NCI-H2196 (cell line): Measurements from ENCODE around the gene SH3RF3.
"Not testable (repeated sequence)": the region's sequence is repeated elsewhere in the genome, so short reads cannot be mapped to it uniquely, and the experiment has no call there.

Experiments used
- DNase-seq: peaks from one replicate; lab custom pipeline; 2025; ENCODE audit not compliant: unreplicated experiment; lab: John Stamatoyannopoulos, UW

SH3RF3 gene

DNA sequence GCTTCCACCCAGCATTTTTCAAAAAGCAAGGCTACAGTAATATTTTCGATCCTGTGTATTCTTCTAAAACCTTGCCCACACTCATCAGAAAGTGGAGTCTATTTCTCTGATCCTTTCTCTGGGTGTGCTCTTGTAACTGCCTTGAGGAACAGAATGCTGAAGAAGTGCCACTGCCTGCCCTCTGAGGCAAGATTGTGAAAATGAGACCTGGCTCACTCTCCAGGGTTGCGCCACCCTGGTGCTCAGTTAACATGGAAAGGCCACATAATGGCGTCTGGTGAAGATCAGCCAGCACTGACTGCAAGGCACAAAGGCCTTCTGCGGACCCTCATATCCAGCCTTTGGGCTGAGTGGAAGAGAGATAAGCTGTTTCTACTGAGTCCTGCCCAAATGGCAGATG is 11.2 kb upstream of the SH3RF3 start:
- DNase-seq, result no peak

DNA sequence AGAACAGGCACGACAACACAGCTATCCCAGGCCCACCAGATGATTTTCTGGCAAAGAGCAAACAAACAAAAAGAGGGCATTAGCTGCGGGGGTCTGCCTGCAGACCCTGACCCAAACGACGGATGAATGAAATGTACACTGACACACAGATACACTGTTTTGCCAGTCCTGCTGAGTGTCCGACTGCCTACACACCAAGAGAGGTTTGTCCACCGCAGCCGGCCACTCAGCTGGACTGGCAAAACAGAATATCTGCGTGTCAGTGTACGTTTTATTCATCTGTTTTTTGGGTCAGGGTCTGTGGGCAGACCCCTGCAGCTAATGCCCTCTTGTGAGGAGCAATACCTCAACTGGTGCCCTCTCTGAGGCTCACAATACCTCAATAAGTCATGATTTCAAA is 10.7 kb upstream of the SH3RF3 start:
- DNase-seq, result no peak

DNA sequence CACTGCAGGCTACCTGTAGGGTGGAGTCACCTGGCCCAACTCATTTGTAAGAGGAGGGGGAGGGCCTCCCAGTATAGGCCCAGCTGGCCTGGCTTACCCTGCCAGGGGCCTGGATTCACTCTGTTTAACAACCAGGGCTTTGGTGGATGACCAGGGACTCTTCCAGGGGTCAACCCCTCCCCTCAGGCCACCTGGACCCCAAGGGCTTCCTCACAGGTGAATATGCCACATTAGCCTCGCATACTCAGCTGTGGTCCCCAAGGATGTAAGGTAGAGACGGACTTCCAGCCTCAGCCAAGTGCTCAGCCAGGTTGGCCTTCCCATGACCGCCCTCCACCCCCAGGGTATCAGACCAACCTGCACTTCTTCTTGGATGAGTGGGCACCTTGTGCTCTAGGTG is 8.8 kb upstream of the SH3RF3 start:
- DNase-seq, result no peak

DNA sequence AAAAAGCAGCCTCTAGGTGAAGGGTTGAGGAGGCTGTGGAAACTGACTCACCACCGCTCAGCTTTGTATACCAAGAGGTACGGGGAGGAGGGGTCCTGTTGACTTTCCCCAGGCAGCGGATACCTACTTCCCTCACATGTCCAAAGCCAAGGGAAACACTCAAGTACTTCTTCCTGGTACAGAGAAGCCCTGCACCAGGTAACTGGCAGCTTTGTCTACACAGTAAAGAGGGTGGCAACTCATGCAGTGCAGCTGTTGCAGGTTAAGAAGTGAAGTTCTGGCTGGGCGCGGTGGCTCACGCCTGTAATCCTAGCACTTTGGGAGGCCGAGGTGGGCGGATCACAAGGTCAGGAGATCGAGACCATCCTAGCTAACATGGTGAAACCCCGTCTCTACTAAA is 8.3 kb upstream of the SH3RF3 start:
- DNase-seq, result not testable (repeated sequence)

DNA sequence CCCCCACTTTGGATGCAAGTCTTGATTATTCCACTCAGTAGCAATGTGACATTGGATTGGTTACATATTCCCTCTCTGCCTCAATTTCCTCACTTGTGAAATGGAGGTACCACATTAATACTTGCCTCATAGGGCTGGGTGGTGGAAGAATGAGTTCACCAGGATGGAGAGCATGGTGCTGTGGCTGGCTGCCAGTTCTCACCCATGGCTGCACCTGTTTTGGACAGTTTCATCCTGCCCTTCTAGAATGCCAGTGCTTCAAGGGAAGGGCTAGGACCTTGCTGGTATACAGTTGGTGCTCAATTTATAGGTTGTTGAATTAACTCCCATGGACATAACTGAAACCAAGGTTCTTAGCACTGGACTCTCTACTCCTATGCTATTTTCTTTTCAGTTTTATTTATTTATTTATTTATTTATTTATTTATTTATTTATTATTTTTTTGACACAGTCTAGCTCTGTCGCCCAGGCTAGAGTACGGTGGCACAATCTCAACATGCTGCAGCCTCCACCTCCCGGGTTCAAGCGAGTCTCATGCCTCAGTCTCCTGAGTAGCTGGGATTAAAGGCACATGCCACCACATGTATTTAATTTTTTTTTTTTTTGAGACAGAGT is 5.3 kb upstream of the SH3RF3 start:
- DNase-seq, result no peak

DNA sequence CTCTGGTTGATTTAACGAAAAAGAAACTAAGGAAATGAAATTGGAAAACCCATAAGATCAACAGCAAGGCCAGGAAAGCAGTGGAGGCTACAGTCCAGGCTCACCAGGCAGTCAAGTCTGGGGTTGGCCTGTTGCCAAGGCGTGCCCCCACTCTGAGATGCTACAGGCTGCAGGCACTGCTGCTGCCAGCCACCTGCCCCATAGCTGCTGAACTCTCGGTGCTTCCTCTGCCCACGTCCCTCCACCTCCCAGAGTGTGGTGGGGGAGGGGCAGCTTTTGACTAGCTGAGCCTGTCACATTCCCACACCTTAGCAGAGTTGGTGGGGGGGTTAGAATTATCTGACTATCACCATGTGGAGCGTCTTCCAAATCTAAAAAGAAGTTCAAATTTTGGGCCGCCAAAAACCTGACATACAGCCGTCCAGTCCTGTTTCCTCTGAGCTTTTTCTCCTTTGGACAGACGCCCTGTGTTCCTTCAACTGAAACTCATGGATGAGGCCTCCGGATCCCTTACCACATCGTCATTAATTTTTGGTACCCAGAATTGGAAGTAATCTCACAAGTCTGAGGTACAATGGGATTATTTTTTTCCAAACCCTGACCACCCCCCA is 3.9 kb upstream of the SH3RF3 start:
- no peak for DNase-seq

DNA sequence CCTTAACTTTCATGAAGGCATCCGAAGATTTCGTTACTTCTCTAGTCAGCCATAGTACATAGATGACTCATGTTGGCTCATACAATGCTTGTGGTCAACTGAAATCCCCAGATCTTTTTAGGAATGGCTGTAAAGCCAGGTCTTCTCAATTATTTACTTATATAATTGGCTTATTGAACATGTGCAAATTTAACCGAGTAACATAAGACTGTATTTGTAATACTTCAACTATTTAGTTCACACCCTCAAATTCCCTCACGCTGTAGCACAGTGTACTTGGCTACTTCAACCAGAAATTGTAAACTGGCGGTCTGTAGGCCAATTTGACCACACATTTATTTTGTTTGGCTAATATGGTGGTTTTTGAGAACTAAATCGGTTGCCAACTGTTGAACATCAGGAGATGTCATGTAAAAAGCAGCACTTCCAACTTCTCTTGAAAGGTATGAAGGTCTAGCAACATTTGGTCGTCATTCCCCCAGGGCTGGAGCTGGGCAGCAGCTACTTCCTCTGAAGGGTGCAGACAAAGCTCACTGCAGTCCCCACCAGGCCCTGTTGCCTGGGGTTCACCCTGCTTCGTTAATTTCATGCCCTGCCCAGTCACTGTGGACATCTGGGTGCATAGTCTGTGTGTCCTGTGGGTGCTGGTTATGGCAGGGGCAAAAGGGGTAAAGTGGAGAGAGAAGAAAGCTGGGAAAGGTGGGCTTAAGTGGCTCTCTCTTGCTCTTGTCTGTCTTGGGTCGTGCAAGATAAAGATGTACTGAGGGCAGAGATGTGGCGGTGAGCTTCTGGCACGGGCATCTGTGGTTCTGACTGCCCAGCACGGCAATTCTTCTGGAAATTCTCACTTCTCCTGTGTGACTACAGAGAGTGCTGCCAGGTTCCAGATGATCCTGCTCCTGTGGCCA is 3.2 kb upstream of the SH3RF3 start:
- DNase-seq, result peak; percentile 31

DNA sequence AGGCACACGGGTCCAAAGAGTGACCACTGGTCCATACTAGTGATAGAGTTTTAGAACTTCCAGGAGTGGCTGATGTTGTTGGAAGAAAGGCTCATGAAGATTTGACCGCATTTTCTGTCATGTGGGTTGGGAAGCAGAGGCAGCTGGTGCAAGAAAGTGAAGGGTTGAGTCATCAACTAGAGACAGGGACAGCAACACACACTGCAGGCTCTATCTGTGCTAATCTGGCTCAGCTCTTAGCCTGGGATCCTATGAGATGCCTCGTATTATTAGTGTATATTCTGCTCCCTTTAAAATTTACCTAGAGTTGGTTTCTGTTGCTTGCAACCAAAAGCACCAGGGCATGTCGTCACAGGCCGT is 2.5 kb upstream of the SH3RF3 start:
- no peak for DNase-seq

DNA sequence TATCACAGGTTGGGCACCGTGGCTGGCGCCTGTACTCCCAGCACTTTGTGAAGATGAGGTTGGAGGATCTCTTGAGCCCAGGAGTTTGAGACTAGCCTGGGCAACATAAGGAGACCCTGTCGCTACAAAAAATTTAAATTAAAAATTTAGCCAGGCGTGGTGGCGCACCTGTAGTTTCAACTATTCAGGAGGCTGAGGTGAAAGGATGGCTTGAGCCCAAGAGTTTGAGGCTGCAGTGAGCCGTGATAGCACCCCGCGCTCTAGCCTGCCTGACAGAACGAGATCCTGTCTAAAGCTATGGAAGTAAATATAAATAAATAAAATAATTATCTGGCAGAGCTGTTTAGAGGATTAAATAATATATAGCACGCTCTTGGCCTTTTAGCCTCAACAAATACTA is 1.4 kb upstream of the SH3RF3 start:
- DNase-seq, result no peak

DNA sequence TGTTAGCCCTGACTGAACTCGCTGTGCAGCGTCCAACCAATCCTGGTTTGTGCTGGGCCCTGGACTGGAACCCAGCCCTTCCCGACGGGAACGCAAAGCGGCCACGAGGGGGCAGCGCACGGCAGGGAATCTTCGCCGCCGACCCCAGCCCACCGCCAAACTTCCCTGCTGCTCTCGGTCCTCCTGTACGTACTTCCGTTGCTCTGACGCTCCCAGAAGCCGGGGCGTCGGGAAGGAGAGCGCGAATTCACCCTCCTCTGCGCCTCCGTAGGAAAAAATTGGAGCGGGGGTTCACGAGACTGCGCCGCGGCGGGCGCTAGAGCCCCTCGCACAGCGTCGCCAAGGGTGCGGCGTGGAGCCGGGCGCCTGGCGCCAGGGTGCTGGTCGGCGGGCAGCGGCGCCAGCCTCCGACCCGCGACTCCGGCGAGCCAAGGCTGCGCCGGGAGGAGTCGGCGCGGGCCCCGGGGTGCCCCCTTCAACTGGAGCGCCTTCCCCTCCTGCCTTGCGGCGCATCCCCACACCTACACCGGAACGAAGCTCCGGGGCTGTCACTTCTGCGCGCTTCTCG is 873 bp upstream of the SH3RF3 start:
- DNase-seq, result peak; percentile 90

DNA sequence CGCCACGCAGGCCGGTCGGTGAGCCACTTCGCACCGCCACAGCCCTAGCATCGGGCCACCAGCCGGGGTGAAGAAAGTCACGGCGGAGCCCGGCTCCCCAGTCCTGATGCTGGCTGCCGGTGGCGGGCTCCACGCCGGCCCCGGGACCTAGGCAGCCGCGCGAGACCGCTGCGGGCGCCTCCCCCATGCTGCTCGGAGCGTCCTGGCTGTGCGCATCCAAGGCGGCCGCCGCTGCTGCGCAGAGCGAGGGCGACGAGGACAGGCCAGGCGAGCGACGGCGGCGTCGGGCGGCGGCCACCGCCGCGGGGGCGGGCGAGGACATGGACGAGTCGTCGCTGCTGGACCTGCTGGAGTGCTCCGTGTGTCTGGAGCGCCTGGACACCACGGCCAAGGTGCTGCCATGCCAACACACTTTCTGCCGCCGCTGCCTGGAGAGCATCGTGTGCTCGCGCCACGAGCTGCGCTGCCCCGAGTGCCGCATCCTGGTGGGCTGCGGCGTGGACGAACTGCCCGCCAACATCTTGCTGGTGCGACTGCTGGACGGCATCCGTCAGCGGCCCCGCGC is 433 bp downstream of the SH3RF3 start:
- DNase-seq, result no peak

DNA sequence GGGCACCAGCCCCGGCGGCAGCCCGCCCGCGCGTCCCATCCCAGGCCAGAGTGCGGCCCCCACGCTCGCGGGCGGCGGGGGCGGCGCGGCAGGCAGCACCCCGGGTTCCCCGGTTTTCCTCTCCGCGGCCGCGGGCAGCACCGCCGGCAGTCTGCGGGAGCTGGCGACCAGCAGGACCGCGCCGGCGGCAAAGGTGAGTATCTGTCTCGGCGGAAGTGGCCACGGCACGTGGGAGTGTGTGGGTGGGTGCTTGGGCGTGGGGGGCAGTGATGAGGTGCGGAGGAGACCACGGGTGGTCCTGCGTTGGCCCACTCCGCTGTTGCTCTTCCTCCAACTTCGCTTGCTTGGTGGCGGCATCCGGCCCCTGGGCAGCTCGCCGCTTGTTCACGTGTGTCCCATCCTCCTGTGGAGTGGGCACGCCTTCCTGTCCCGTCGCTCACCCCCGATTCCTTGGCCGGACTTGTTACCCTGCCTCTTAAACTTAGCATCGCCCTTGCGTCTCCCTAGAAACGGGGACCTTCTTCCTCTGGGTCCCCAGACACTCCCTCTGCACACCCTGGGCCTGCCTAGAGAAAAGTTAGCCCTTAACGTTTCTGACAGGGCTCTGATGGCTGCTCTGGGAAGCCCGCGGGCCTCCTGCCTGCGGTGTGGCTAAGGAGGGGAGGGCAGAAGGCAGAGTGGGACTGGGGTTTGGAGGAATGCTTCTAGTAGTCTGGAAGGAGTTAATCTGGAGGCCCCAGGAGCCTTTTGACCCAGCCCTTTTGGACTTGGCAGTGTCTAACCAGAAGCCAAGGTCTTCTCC is 1.1 kb downstream of the SH3RF3 start:
- DNase-seq, result no peak

DNA sequence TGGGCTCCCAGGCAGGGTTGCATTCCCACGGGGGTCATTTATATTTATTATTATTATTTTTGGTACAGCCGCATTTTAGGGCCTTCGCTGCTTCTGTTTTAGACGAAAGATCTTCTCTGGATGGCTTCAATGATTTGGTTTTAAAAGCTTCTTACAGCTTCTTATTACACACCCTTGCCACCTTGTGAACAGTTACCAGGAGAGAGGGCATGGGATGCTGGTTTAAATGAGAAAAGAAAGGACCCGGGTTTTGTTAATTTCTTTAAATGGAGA is 1.7 kb downstream of the SH3RF3 start:
- DNase-seq, result no peak

DNA sequence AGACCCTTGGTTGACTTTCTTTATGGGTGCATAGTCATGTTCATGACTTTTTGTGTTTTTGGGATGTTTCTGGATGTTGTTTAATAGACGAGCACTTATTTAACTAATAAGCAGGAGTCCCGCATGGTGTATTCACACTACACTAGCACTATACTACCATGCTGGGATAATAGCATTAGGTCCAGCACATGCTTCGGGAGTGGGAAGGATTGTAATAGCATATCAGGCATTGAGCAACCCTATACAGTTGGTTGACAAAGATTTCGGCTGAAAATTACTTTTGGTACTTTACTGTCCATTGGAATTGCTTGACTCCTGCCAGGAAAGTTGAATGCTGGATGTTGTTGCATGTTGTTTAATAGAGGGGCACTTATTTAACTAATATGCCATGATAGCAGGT is 2.8 kb downstream of the SH3RF3 start:
- no peak for DNase-seq

DNA sequence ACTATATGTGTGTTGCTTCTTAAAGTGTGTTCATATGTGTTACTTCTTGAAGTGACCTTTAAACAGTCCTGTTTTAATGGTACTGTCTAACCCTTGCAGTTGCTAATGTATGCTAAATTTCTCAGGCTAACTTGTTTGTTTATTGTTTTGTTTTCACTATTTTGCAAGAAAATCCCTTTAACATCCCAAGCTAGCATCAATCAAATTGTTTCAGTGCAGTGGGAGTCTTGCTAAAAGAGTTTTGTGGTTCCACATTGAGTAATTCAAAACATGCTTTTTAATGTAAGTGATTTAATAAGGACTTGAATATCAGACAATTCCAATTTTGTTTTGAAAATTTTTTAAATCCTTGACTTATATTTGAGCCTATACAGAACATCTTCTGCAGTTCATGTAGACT is 3.6 kb downstream of the SH3RF3 start:
- no peak for DNase-seq

DNA sequence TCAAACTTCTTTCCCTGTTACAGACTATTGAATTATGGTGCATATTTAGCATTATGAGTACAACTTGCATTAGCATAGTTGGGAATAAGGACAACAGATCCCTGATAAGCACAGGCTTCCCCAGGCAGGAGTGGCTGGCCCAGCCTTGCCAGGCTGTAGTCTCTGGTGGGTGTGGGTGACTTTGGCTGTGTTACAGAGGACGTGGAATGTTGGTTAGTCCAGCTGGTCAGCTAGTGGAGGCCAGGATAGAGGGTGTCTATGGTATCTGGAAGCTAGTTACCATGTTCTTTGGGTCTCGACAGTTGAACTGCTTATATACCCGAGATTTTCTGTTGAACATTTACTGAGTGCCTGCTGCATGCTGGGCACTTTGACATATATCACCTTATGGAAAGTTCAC is 4.7 kb downstream of the SH3RF3 start:
- DNase-seq, result no peak

DNA sequence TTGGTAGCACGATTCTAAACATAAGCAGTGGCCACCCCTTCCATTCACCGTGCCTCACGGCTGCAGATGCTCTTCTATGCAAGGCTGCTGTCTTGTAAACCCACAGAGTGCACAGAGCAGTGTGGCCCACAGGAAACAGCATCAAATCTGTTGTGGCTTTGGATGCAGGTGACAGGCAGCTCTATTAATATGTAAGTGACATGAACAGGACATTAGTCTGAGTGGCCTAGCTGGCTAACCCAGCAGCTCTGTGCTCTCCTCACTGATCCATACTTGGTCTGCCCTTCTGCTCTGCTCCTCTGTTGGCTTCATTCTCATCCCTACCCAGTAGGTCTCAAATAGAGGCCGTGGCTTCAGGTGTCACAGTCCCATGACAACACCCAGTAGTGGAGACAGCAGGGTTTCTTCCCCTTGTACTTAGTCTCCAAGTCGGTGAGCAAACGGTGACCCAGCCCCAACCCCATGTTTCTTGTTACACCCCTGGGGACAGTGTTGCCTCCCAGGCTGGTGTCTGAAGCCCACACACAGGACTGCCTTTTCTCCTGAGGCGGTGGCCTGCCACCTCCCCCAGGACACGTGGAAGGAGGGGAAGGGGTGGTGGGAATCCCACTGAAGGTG is 5.8 kb downstream of the SH3RF3 start:
- no peak for DNase-seq

DNA sequence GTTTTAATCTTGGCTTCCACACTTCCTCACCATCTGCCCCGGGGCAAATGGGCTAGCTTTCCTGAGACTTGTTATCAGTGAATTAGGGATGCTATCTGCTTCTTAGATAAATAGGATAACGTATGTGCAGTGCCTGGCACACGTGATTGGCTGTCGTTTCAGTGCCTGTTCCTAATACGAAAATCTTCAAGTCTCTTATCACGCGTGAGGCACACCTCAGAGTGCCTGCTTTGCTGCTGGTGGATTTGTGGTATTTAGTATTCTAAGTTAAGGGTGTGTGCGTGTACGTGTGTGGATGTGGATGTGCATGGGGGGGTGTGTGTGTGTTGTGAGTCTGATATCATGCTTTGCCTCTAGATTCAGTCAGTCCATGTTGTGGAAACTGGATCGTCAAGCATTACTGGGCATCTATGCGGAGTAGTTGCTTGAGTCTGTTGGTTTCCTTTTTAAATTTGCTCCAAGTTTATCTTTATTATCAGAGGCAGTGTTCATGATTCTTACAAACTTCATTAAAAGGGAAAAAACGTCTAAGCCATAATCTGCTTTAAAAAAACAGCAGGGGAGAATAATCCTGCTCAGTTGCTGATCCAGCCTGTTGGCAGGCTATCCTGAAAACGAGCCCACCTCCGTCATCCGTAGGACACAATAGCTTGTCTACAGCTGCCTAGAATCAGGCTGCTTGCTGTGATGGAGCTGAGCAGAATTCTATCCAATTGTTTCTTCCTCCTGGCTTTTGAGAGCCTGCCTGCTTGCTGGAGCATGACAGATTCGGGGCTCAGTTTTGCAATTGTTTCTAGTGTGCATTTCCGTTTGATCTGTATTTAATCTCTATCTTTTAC is 6.6 kb downstream of the SH3RF3 start:
- DNase-seq, result peak; percentile 62

DNA sequence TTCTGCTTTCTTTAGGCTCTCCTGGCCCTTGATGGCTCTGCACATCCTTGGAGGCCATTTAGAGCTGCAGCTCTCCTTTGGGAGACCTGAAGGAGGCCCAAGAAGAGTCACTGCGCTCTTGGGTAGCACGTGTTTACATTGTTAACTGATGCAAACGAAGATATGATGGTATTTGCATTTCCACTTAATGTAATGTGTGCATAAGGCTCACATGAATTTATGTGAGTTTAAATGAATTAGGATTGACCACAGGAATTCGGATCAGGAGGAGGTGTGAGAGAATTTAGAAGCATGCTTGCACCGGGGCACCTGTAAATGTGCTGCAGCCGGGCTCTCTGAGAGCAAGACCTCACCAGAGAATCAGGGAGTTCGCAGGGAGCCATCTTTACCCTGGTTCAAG is 7.5 kb downstream of the SH3RF3 start:
- DNase-seq, result no peak

DNA sequence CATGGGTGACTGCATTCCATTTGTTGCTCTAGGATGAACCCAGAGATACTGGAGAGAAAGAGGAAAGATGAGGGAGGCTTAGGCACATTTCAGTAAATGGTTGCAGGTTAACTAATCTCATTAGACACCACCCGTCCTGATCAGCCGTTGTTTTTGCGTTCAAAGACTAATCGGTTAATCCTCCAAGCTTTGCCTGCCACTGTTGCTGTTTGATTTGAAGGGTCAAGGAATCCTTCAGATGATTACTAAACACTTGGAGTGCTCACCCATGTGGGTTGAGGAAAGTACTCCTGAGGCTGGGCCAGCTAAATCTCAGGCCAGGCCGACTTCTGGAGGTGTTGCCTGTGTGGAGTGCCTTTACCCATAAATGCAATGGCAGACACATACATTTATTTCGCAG is 8.6 kb downstream of the SH3RF3 start:
- DNase-seq, result no peak
